SK-N-SH (cell line): ENCODE results near the gene ENO1.

Source experiments
- EP300 ChIP-seq, 2 experiments: IDR thresholded peaks; 2 replicates each; pipeline versions ENCODE4 v1.4.0 to v1.6.1; 2012; ENCODE audit warnings: borderline replicate concordance in 1 of 2, low read depth in 1 of 2, low read length in 1 of 2
- GATA2 ChIP-seq: sonication (generic); formaldehyde crosslinking; IDR thresholded peaks from 2 replicates; pipeline ENCODE4 v1.5.0; 2020; ENCODE audit warnings: mild to moderate bottlenecking, missing genetic modification reagents
- MAX ChIP-seq: IDR thresholded peaks from 2 replicates; pipeline ENCODE4 v1.4.0; 2012; ENCODE audit warnings: low read depth
- POLR2AphosphoS5 ChIP-seq: IDR thresholded peaks from 2 replicates; pipeline ENCODE4 v1.6.1; 2012; ENCODE audit warnings: low read depth, low read length
- RAD21 ChIP-seq: IDR thresholded peaks from 2 replicates; pipeline ENCODE4 v1.6.1; 2012; ENCODE audit warnings: mild to moderate bottlenecking, low read length
- REST ChIP-seq: IDR thresholded peaks from 2 replicates; pipeline ENCODE4 v1.6.1; 2012; ENCODE audit warnings: mild to moderate bottlenecking, low read depth, low read length, moderate library complexity
- TAF1 ChIP-seq: IDR thresholded peaks from 2 replicates; pipeline ENCODE4 v1.6.1; 2012; ENCODE audit warnings: low read depth, mild to moderate bottlenecking, low read length, moderate library complexity, borderline replicate concordance
- TEAD4 ChIP-seq: IDR thresholded peaks from 2 replicates; pipeline ENCODE4 v1.4.0; 2012; ENCODE audit warnings: mild to moderate bottlenecking, borderline replicate concordance; ENCODE audit not compliant: insufficient read depth
- USF2 ChIP-seq: fragments of 150-350 bp; IDR thresholded peaks from 2 replicates; pipeline ENCODE4 v1.6.1; 2017; ENCODE audit warnings: antibody characterized with exemption, low read length, low read depth, borderline replicate concordance
- YY1 ChIP-seq: IDR thresholded peaks from 2 replicates; pipeline ENCODE4 v1.4.0; 2012; ENCODE audit warnings: low read depth, mild to moderate bottlenecking
- TF ChIP-seq, protein P1 (sequence below): fragments of 200-600 bp; sonication (generic); IDR thresholded peaks from 2 replicates; pipeline ENCODE4 v1.6.1; 2017; ENCODE audit warnings: antibody characterized with exemption, mild to moderate bottlenecking, moderate library complexity
- TF ChIP-seq, protein P2 (sequence below): IDR thresholded peaks from 2 replicates; pipeline ENCODE4; 2012

GRCh38 chr1:8839990-8840389 lies 38.5 kb downstream of the ENO1 start:
- TF ChIP-seq EP300 (IDR thresholded peaks at IDR 0.05; ENCODE audit: borderline replicate concordance in 1 of 2, low read depth in 1 of 2, low read length in 1 of 2) (no peak), MAX (no peak), GATA2 (CRISPR knock-in tag) (no peak), YY1 (no peak), TAF1 (no peak), TEAD4 (no peak), REST (no peak), POLR2AphosphoS5 (no peak), USF2 (no peak), RAD21 (no peak)
- TF ChIP-seq, protein P1, sequence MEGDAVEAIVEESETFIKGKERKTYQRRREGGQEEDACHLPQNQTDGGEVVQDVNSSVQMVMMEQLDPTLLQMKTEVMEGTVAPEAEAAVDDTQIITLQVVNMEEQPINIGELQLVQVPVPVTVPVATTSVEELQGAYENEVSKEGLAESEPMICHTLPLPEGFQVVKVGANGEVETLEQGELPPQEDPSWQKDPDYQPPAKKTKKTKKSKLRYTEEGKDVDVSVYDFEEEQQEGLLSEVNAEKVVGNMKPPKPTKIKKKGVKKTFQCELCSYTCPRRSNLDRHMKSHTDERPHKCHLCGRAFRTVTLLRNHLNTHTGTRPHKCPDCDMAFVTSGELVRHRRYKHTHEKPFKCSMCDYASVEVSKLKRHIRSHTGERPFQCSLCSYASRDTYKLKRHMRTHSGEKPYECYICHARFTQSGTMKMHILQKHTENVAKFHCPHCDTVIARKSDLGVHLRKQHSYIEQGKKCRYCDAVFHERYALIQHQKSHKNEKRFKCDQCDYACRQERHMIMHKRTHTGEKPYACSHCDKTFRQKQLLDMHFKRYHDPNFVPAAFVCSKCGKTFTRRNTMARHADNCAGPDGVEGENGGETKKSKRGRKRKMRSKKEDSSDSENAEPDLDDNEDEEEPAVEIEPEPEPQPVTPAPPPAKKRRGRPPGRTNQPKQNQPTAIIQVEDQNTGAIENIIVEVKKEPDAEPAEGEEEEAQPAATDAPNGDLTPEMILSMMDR = no peak
- TF ChIP-seq, protein P2, sequence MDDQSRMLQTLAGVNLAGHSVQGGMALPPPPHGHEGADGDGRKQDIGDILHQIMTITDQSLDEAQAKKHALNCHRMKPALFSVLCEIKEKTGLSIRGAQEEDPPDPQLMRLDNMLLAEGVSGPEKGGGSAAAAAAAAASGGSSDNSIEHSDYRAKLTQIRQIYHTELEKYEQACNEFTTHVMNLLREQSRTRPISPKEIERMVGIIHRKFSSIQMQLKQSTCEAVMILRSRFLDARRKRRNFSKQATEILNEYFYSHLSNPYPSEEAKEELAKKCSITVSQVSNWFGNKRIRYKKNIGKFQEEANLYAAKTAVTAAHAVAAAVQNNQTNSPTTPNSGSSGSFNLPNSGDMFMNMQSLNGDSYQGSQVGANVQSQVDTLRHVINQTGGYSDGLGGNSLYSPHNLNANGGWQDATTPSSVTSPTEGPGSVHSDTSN = no peak
